Endothelial cell (in vitro differentiated cells): ENCODE measurements around the gene STK10. TPM values are rescaled to one million over a fixed set of nuclear protein-coding genes. Genes with fewer than 3 reads are reported as not detected.

ENCODE experiments used
- DNase-seq: peaks from one replicate; pipeline ENCODE4 v3.0.0; 2021; ENCODE audit warnings: low spot score
- H3K27ac Mint-ChIP-seq: one replicate; pipeline ENCODE4 v1.8.0; 2021; ENCODE audit warnings: mixed read lengths, inconsistent platforms; ENCODE audit not compliant: unreplicated experiment
- H3K27me3 Mint-ChIP-seq: one replicate; pipeline ENCODE4 v1.8.0; 2021; ENCODE audit warnings: mild to moderate bottlenecking, moderate library complexity, mixed read lengths, inconsistent platforms; ENCODE audit not compliant: unreplicated experiment
- H3K36me3 Mint-ChIP-seq: one replicate; pipeline ENCODE4 v1.8.0; 2021; ENCODE audit warnings: mild to moderate bottlenecking, low read depth, mixed read lengths, inconsistent platforms; ENCODE audit not compliant: unreplicated experiment
- H3K4me1 Mint-ChIP-seq: one replicate; pipeline ENCODE4 v1.8.0; 2021; ENCODE audit warnings: mild to moderate bottlenecking, mixed read lengths, inconsistent platforms; ENCODE audit not compliant: unreplicated experiment
- H3K4me3 Mint-ChIP-seq: one replicate; pipeline ENCODE4 v1.8.0; 2021; ENCODE audit warnings: mild to moderate bottlenecking, mixed read lengths, inconsistent platforms; ENCODE audit not compliant: unreplicated experiment
- H3K9me3 Mint-ChIP-seq: one replicate; pipeline ENCODE4 v1.8.0; 2021; ENCODE audit warnings: mixed read lengths, inconsistent platforms; ENCODE audit not compliant: unreplicated experiment
- CTCF ChIP-seq: fragments of 200-600 bp; sonication (generic); IDR thresholded peaks from one replicate; pipeline ENCODE4 v1.5.0; 2021; ENCODE audit warnings: antibody characterized with exemption; ENCODE audit not compliant: unreplicated experiment
- total RNA-seq: library from RNA; stranded (reverse); fragmentation: NEBNext Ultra II Directional; extraction: Animal tissue kit (Norgen Biotek cat#: 25700); gene quantifications from one replicate; pipeline ENCODE4 v1.2.1, GENCODE V29; 2021; ENCODE audit not compliant: unreplicated experiment

STK10 gene
- total RNA-seq, 1 donor from 2014 or later = 69.3 TPM

GRCh38 chr5:172106511-172107356, 81.3 kb downstream of the STK10 start:
- Mint-ChIP-seq H3K9me3 (no peaks in the 10 kb centered on the region), H3K27ac (no peak overlapping the region), H3K4me3 (peak overlapping the region; percentile 18), H3K36me3 (peaks cover 32% of the 10 kb centered on the region), H3K4me1 (peaks cover 56% of the 10 kb centered on the region), H3K27me3 (peaks cover 7% of the 10 kb centered on the region)
- DNase-seq = peak; percentile 83
- TF ChIP-seq CTCF = peak; percentile 92

DNA sequence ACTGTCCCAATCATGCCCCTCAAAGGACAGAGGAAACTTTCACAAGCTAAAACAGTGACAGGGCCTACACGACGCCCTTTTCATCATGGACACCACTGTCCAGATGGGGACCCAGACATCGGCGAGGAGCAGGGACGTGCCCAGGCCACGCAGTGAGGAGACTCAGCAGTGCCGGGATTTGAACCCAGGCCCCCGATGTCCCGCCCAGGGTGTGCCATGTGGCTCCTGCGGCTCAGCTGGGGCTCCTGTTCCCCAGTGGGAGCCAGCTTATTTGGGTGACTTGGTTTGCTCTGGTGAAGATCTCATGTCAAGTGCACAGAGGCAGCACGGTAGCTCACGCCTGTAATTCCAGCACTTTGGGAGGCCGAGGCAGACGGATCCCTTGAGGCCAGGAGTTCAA, 82.2 kb downstream of the STK10 start:
- peaks cover 53% of the 10 kb centered on the region for H3K4me1 Mint-ChIP-seq
- DNase-seq = no peak
- H3K27me3 Mint-ChIP-seq = peaks cover 7% of the 10 kb centered on the region
- H3K9me3 Mint-ChIP-seq = no peaks in the 10 kb centered on the region
- H3K36me3 Mint-ChIP-seq = peaks cover 32% of the 10 kb centered on the region
- H3K4me3 Mint-ChIP-seq = no peak overlapping the region
- no peak for TF ChIP-seq CTCF
- no peak overlapping the region for H3K27ac Mint-ChIP-seq

DNA sequence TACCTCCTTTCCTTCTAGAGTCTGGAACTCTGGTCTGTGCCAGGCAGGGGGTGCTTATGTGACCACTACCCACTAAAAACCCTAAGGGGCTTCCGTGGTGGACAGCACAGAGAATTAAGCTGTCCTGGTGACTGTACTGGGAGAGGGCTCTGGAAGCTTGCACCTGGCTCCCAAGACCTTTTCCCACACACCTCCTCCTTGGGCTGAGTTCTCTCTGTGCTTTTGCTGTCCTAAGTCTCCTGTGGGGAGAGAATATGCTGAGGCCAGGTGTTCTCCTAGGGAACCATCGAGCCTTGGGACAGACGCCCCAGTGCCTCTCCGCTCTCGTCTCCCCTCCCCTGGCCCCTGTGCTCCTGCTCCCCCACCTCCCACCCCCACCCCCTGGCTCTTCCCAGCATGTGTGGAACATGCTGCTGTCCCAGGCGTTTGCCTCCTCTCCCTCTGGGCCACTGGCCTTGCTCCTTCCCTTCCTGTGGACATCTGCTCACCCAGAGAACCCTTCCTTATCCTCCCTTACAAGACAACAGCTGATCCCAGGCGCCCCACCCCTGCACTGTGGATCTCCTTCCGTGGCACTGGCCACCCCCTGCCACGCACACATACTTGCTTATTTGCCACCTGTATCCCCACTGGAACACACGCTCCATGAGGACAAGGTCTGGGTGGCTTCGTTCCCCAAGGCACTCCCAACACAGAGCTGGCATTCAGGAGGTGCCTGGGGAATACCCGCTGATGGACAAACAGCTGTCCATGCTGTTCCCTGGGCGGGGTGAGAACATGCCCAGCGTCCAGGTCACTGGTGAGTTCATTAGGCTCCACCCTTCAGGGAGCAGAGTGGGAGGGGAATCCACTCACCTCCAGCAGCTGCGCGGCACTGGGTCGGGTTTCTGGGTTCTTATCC, 83.0 kb downstream of the STK10 start:
- Mint-ChIP-seq H3K4me1 (peaks cover 47% of the 10 kb centered on the region), H3K27ac (no peak overlapping the region), H3K36me3 (peaks cover 29% of the 10 kb centered on the region), H3K9me3 (no peaks in the 10 kb centered on the region), H3K27me3 (peaks cover 7% of the 10 kb centered on the region), H3K4me3 (no peak overlapping the region)
- TF ChIP-seq CTCF = no peak
- no peak for DNase-seq

DNA sequence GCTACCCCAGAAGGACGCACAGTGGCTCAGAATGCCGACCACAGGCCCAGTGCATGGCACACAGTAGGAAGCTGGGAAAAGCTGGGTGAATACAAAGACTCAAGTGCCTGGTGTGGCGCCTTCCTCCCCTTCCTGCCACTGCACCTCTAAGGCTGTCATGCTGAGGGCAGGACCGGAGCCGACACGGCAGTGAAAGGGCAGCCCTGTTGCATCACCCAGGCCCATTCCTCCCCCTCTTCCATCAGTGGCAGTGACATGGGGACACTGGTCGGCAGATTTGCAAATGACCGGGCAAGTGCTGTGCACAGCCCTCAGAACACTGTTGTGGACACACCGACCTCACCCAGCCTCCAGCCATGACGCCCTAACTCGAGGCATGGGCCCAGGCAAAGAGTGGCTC, 84.0 kb downstream of the STK10 start:
- Mint-ChIP-seq H3K27me3 (peaks cover 9% of the 10 kb centered on the region), H3K4me3 (peak overlapping the region; percentile 31), H3K9me3 (no peaks in the 10 kb centered on the region), H3K36me3 (peaks cover 29% of the 10 kb centered on the region), H3K4me1 (peaks cover 37% of the 10 kb centered on the region), H3K27ac (peak overlapping the region; percentile 81)
- TF ChIP-seq CTCF = no peak
- DNase-seq = no peak
